PC-3 (cell line): ENCODE data around the gene TRMU.

ENCODE experiments used
- CTCF ChIP-seq: fragments of 300-600 bp; sonication (generic); conservative IDR thresholded peaks from 2 replicates; pipeline ENCODE4 v1.5.1; 2017; ENCODE audit warnings: antibody characterized with exemption, low read depth, mild to moderate bottlenecking, low read length
- EZH2 ChIP-seq: fragments of 300-600 bp; sonication (generic); IDR thresholded peaks from one replicate; pipeline ENCODE4 v1.6.1; 2017; ENCODE audit warnings: antibody characterized with exemption, mild to moderate bottlenecking, low read length; ENCODE audit not compliant: unreplicated experiment
- EZH2phosphoT487 ChIP-seq: fragments of 300-600 bp; sonication (generic); IDR thresholded peaks from 2 replicates; pipeline ENCODE4 v1.6.1; 2018; ENCODE audit warnings: mild to moderate bottlenecking, antibody characterized with exemption, low read length, borderline replicate concordance

DNA sequence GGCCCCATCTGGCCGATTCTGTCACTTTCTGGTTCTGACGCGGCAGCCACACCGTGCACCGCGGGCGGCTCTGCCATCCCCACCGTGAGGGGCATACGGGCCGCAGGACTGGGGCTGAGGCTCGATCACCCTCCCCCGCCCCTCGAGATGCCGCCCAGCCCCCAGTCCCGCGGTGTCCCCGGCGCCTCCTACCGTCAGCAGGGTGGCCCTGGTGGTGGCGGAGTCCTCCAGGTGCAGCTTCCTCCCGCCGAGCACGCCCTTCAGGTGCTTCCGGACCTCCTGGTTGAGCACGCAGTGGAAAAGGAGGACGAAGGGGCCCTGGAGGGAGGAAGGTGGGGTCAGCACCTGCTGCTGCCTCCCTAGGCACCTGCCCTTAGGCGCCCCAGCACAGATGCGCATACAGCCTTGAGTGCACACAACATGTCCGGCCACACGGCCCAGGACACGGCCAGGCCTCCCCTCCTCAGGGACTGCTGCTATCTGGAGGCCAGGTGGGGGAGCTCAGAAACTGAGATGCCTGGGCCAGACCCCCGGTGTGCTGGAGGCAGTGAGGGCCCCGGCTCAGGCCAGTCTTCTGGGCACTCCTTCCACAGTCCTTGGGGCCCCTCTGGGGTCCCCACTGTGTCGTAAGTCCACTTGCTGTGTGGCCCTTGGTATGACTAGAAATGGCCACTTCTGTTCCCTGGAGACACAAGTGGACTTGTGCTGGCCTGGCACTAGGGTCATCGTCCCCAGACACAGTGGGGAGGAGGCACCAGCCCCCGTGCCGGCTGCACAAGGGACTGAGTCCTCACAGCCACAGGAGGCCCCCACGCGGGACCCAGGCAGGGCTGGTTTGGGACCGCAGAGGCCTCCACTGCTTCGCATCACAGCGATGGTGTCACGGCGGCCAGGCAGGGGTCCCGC is 31.5 kb downstream of the TRMU start:
- no peak for TF ChIP-seq CTCF
- no peak for TF ChIP-seq EZH2phosphoT487
- TF ChIP-seq EZH2: no peak
